Neural progenitor cell (in vitro differentiated cells): ENCODE results near the gene SPEF2. TPM values are rescaled to one million over a fixed set of nuclear protein-coding genes. Genes with fewer than 3 reads are reported as not detected.

ENCODE experiments used
- DNase-seq: peaks from one replicate; pipeline ENCODE4 v3.0.0-alpha.2; 2016; ENCODE audit warnings: low spot score
- H2AFZ ChIP-seq: fragments of 200-600 bp; sonication (generic); replicated peaks from 2 replicates; pipeline ENCODE4 v1.6.1; 2016; ENCODE audit warnings: antibody characterized with exemption
- H3F3A ChIP-seq: fragments of 200-600 bp; sonication (generic); 2 replicates; pipeline ENCODE4 v1.6.1; 2016; ENCODE audit warnings: antibody characterized with exemption, low read depth
- H3K27ac ChIP-seq: fragments of 200-600 bp; sonication (generic); 2 replicates; pipeline ENCODE4 v1.5.1; 2016; ENCODE audit warnings: mild to moderate bottlenecking
- H3K27me3 ChIP-seq: fragments of 200-600 bp; sonication (generic); 2 replicates; pipeline ENCODE4 v1.6.1; 2016; ENCODE audit warnings: mild to moderate bottlenecking, moderate library complexity
- H3K36me3 ChIP-seq: fragments of 200-600 bp; sonication (generic); 2 replicates; pipeline ENCODE4 v1.5.1; 2016
- H3K4me1 ChIP-seq: fragments of 200-600 bp; sonication (generic); 2 replicates; pipeline ENCODE4 v1.6.1; 2016; ENCODE audit warnings: mixed run types
- H3K4me2 ChIP-seq: fragments of 200-600 bp; sonication (generic); 2 replicates; pipeline ENCODE4 v1.6.1; 2016
- H3K4me3 ChIP-seq: fragments of 200-600 bp; sonication (generic); 2 replicates; pipeline ENCODE4 v1.5.1; 2016
- H3K79me2 ChIP-seq: fragments of 200-600 bp; sonication (generic); 2 replicates; pipeline ENCODE4 v1.6.1; 2016; ENCODE audit warnings: low read depth
- H3K9ac ChIP-seq: fragments of 200-600 bp; sonication (generic); 2 replicates; pipeline ENCODE4 v1.6.1; 2016
- H3K9me3 ChIP-seq: fragments of 200-600 bp; sonication (generic); 2 replicates; pipeline ENCODE4 v1.5.1; 2016; ENCODE audit warnings: low read depth
- H4K20me1 ChIP-seq: fragments of 200-600 bp; sonication (generic); 2 replicates; pipeline ENCODE4 v1.6.1; 2016; ENCODE audit warnings: low read depth
- H3K27ac Mint-ChIP-seq: 3 replicates; pipeline ENCODE4 v1.8.0; 2021; ENCODE audit warnings: mixed read lengths
- H3K27me3 Mint-ChIP-seq: 2 replicates; pipeline ENCODE4 v1.8.0; 2022; ENCODE audit warnings: low read depth, mild to moderate bottlenecking, inconsistent platforms, moderate library complexity, mixed read lengths; ENCODE audit not compliant: insufficient read depth
- H3K36me3 Mint-ChIP-seq: 3 replicates; pipeline ENCODE4 v1.8.0; 2021; ENCODE audit warnings: mixed read lengths
- H3K4me1 Mint-ChIP-seq: 3 replicates; pipeline ENCODE4 v1.8.0; 2021; ENCODE audit warnings: mixed read lengths
- H3K4me3 Mint-ChIP-seq: 3 replicates; pipeline ENCODE4 v1.8.0; 2021; ENCODE audit warnings: mild to moderate bottlenecking, moderate library complexity, mixed read lengths
- H3K9me3 Mint-ChIP-seq: 3 replicates; pipeline ENCODE4 v1.8.0; 2020; ENCODE audit warnings: mixed read lengths
- EZH2 ChIP-seq: fragments of 200-600 bp; sonication (generic); IDR thresholded peaks from 2 replicates; pipeline ENCODE4 v1.6.1; 2017; ENCODE audit warnings: antibody characterized with exemption, mild to moderate bottlenecking, moderate library complexity
- EZH2phosphoT487 ChIP-seq: fragments of 200-600 bp; sonication (generic); IDR thresholded peaks from 2 replicates; pipeline ENCODE4 v1.6.1; 2017; ENCODE audit warnings: antibody characterized with exemption
- total RNA-seq: library from RNA; depleted of rRNA; stranded (reverse); fragments of >200 nt; gene quantifications from 2 replicates; pipeline ENCODE4 v1.2.3, GENCODE V29; 2015; ENCODE audit warnings: low replicate concordance
- TF ChIP-seq, protein P1 (sequence below): fragments of 200-600 bp; sonication (generic); IDR thresholded peaks from 2 replicates; pipeline ENCODE4 v1.5.1; 2017; ENCODE audit warnings: antibody characterized with exemption, mild to moderate bottlenecking

The SPEF2 gene
- total RNA-seq, 1 donor from 2014 or later = 5.8 TPM

DNA sequence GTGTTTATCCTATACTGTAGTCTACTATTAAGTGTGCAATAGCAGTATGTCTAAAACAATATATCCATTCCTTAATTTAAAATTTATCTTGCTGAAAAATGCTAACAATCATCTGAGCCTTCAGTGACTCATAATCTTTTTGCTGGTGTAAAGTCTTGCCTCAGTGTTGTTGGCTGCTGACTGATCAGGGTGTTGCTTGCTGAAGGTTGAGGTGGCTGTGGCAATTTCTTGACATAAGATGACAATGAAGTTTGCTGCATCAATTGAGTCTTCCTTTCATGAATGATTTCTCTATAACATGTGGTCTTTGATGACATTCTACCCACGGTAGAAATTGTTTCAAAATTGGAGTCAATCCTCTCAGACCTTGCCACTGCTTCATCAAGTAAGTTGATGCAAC lies 24.3 kb upstream of the SPEF2 start:
- Histone ChIP-seq H3K4me2 (no peak overlapping the region), H3K9ac (no peak overlapping the region), H3K27ac (no peak overlapping the region), H4K20me1 (no peaks in the 10 kb centered on the region), H3K9me3 (no peaks in the 10 kb centered on the region), H2AFZ (no peak overlapping the region), H3K36me3 (no peaks in the 10 kb centered on the region), H3K79me2 (no peaks in the 10 kb centered on the region), H3K27me3 (peaks cover 24% of the 10 kb centered on the region), H3K4me3 (no peak overlapping the region), H3F3A (no peaks in the 10 kb centered on the region), H3K4me1 (no peaks in the 10 kb centered on the region)
- Mint-ChIP-seq H3K9me3 (no peaks in the 10 kb centered on the region), H3K4me1 (no peaks in the 10 kb centered on the region), H3K4me3 (no peak overlapping the region), H3K36me3 (no peaks in the 10 kb centered on the region), H3K27ac (no peak overlapping the region), H3K27me3 (peaks cover 4% of the 10 kb centered on the region)
- TF ChIP-seq, protein P1, sequence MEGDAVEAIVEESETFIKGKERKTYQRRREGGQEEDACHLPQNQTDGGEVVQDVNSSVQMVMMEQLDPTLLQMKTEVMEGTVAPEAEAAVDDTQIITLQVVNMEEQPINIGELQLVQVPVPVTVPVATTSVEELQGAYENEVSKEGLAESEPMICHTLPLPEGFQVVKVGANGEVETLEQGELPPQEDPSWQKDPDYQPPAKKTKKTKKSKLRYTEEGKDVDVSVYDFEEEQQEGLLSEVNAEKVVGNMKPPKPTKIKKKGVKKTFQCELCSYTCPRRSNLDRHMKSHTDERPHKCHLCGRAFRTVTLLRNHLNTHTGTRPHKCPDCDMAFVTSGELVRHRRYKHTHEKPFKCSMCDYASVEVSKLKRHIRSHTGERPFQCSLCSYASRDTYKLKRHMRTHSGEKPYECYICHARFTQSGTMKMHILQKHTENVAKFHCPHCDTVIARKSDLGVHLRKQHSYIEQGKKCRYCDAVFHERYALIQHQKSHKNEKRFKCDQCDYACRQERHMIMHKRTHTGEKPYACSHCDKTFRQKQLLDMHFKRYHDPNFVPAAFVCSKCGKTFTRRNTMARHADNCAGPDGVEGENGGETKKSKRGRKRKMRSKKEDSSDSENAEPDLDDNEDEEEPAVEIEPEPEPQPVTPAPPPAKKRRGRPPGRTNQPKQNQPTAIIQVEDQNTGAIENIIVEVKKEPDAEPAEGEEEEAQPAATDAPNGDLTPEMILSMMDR = no peak
- no peak for TF ChIP-seq EZH2
- no peak for DNase-seq

DNA sequence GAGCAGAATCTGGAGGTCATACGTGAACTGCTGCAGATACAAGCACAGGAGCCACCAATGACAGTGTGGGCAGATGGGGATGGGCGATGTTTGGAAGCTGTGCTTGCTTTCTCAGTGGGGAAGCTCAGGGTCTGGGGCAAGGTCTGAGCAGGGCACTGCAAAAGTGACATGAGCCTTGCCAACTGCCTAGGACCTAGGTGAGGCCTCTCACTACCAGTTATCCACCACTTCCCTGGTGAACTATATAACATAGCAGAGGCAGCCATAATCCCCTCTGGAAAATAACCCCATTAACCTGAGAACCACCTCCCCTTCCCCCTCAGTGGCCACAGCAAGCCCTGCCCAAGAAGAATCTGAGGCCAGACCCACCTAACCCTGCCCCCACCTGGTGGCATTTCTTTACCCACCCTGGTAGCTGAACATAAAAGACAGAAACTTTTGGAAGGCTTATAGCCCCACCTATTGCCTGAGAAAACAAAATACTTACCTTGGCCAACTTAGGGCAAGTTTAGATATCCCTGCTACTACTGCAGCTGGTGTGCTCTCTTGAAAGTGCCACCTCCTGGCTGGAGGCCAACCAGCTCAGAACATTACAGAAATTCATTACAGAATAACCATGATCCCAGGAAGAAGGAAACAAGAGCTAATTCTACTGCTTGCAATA lies 18.8 kb upstream of the SPEF2 start:
- H3K27ac Mint-ChIP-seq = no peak overlapping the region
- Histone ChIP-seq H3K4me1 (no peaks in the 10 kb centered on the region), H4K20me1 (no peaks in the 10 kb centered on the region), H3K4me3 (no peak overlapping the region), H3F3A (no peaks in the 10 kb centered on the region), H3K36me3 (no peaks in the 10 kb centered on the region), H3K9me3 (no peaks in the 10 kb centered on the region), H3K27me3 (no peaks in the 10 kb centered on the region), H3K79me2 (no peaks in the 10 kb centered on the region), H3K27ac (no peak overlapping the region), H3K4me2 (no peak overlapping the region), H2AFZ (no peak overlapping the region), H3K9ac (no peak overlapping the region)
- peaks cover 2% of the 10 kb centered on the region for H3K9me3 Mint-ChIP-seq
- H3K4me3 Mint-ChIP-seq = no peak overlapping the region
- no peaks in the 10 kb centered on the region for H3K4me1 Mint-ChIP-seq
- no peaks in the 10 kb centered on the region for H3K27me3 Mint-ChIP-seq
- peak; percentile 31 for DNase-seq
- TF ChIP-seq EZH2 = no peak
- TF ChIP-seq, protein P1 = peak; percentile 52
- no peak for TF ChIP-seq EZH2phosphoT487
- H3K36me3 Mint-ChIP-seq = no peaks in the 10 kb centered on the region

DNA sequence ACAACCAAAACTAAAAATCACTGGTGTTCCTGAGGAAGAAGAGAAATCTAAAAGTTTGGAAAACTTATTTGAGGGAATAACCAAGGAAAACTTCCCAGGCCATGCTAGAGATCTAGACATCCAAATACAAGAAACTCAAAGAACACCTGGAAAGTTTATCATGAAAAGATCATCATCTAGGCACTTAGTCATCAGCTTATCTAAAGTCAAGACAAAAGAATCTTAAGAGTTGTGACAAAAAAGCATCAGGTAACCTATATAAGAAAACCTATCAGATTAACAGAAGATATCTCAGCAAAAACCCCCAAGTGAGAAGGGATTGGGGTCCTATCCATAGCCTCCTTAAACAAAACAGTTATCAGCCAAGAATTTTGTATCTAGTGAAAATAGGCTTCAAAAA lies 17.1 kb upstream of the SPEF2 start:
- peaks cover 5% of the 10 kb centered on the region for H3K9me3 Mint-ChIP-seq

More for the DNA sequence above, 17.1 kb upstream of the SPEF2 start:
- no peaks in the 10 kb centered on the region for H3K79me2 ChIP-seq
- Mint-ChIP-seq H3K4me3 (no peak overlapping the region), H3K36me3 (no peaks in the 10 kb centered on the region), H3K27me3 (no peaks in the 10 kb centered on the region), H3K4me1 (no peaks in the 10 kb centered on the region), H3K27ac (no peak overlapping the region)
- DNase-seq = no peak
- no peak for TF ChIP-seq EZH2phosphoT487
- TF ChIP-seq EZH2 = no peak
- TF ChIP-seq, protein P1 = no peak
- H3K27ac ChIP-seq = no peak overlapping the region
- H3K9me3 ChIP-seq = no peaks in the 10 kb centered on the region
- no peaks in the 10 kb centered on the region for H4K20me1 ChIP-seq
- no peaks in the 10 kb centered on the region for H3K4me1 ChIP-seq
- H3K9ac ChIP-seq = no peak overlapping the region
- H3K27me3 ChIP-seq = no peaks in the 10 kb centered on the region
- H3K4me3 ChIP-seq = no peak overlapping the region
- H3F3A ChIP-seq = no peaks in the 10 kb centered on the region
- H3K36me3 ChIP-seq = no peaks in the 10 kb centered on the region
- H2AFZ ChIP-seq = no peak overlapping the region
- H3K4me2 ChIP-seq = no peak overlapping the region
